ENCODE measurements around the gene ARL14EP. TPM values are rescaled to one million over a fixed set of nuclear protein-coding genes. Genes with fewer than 3 reads are reported as not detected.

ARL14EP gene
- total and polyA plus RNA-seq, 2 donors (not counting 1 experiment from before 2014, with no cell fraction given), result 32.2 to 35.5 TPM

DNA sequence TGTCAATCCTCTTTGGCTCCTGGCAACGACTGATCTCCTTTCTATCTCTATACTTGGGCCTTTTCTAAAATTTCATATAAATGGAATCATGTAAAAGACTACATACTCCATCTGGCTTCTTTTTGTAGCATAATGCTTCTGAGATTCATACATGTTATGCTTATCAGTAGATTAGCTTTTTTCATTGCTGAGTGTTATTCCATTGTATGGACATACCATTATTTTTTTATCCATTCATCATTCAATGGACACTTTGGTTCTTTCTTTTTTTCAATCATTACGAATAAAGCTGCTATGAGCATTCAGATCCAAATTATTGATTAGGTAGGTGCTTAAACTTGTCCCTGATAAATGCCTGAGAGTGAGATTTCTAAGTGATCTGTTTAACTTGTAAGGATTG, 11.7 kb upstream of the ARL14EP start:
- Histone ChIP-seq H3K4me1 (ENCODE audit: control insufficient read depth, extremely low read depth, insufficient read depth, low read length) (no peaks in the 10 kb centered on the region), H3K9ac (ENCODE audit: insufficient read depth, low read length) (no peak overlapping the region)
- DNase-seq (ENCODE audit: low read depth in 2 of 2), result no peak

DNA sequence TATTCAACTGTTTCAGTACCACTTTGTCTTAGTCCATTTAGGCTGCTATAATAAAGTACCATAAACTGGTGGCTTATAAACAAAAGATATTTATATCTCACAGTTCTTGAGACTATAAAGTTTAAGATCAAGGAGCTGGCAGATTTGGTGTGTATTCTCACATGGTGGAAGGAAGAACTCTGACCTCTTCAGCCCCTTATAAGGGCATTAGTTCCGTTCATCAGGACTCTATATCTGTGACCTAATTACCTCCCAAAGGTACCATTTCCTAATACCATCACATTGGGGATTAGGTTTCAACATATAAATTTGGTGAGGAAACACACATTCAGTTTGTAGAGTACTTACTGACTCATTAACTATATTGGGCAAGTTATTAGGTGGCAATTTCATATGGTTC, 10.7 kb upstream of the ARL14EP start:
- Histone ChIP-seq H3K9ac (ENCODE audit: insufficient read depth, low read length) (no peak overlapping the region), H3K4me3 (replicated peaks in 1 of 4; ENCODE audit: control extremely low read depth in 1 of 4, insufficient read depth in 1 of 4, low read depth in 3 of 4, low read length in 4 of 4) (no peak overlapping the region), H3K9me3 (ENCODE audit: control insufficient read depth, insufficient read depth, low read depth, low read length) (no peaks in the 10 kb centered on the region), H2AFZ (ENCODE audit: low read length) (no peak overlapping the region), H3K4me2 (ENCODE audit: extremely low read depth, insufficient read depth, low read length) (no peak overlapping the region), H3K27me3 (ENCODE audit: control insufficient read depth, insufficient read depth, low read length) (no peaks in the 10 kb centered on the region), H4K20me1 (ENCODE audit: control insufficient read depth, extremely low read depth, insufficient read depth, low read length) (no peaks in the 10 kb centered on the region), H3K79me2 (ENCODE audit: control insufficient read depth, insufficient read depth, low read length) (no peaks in the 10 kb centered on the region), H3K27ac (ENCODE audit: insufficient read depth, low read length) (no peak overlapping the region), H3K36me3 (ENCODE audit: control insufficient read depth, insufficient read depth, low read length) (no peaks in the 10 kb centered on the region), H3K4me1 (ENCODE audit: control insufficient read depth, extremely low read depth, insufficient read depth, low read length) (no peaks in the 10 kb centered on the region)
- TF ChIP-seq, protein P1, sequence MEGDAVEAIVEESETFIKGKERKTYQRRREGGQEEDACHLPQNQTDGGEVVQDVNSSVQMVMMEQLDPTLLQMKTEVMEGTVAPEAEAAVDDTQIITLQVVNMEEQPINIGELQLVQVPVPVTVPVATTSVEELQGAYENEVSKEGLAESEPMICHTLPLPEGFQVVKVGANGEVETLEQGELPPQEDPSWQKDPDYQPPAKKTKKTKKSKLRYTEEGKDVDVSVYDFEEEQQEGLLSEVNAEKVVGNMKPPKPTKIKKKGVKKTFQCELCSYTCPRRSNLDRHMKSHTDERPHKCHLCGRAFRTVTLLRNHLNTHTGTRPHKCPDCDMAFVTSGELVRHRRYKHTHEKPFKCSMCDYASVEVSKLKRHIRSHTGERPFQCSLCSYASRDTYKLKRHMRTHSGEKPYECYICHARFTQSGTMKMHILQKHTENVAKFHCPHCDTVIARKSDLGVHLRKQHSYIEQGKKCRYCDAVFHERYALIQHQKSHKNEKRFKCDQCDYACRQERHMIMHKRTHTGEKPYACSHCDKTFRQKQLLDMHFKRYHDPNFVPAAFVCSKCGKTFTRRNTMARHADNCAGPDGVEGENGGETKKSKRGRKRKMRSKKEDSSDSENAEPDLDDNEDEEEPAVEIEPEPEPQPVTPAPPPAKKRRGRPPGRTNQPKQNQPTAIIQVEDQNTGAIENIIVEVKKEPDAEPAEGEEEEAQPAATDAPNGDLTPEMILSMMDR (conservative IDR thresholded peaks at IDR 0.05 in 1 of 2, IDR thresholded peaks at IDR 0.05 in 1 of 2; ENCODE audit: low read depth in 1 of 2, low read length in 2 of 2), result no peak
- no peak for TF ChIP-seq EZH2 (IDR thresholded peaks at IDR 0.05; ENCODE audit: low read length, missing control alignments)
- no peak for DNase-seq (ENCODE audit: low read depth in 2 of 2)

More for the DNA sequence above, 11.7 kb upstream of the ARL14EP start:
- TF ChIP-seq, protein P1 (conservative IDR thresholded peaks at IDR 0.05 in 1 of 2, IDR thresholded peaks at IDR 0.05 in 1 of 2; ENCODE audit: low read depth in 1 of 2, low read length in 2 of 2), result no peak
- no peak for TF ChIP-seq EZH2 (IDR thresholded peaks at IDR 0.05; ENCODE audit: low read length, missing control alignments)
- H3K4me3 ChIP-seq (replicated peaks in 1 of 4; ENCODE audit: control extremely low read depth in 1 of 4, insufficient read depth in 1 of 4, low read depth in 3 of 4, low read length in 4 of 4), result no peak overlapping the region
- no peaks in the 10 kb centered on the region for H3K9me3 ChIP-seq (ENCODE audit: control insufficient read depth, insufficient read depth, low read depth, low read length)
- no peaks in the 10 kb centered on the region for H4K20me1 ChIP-seq (ENCODE audit: control insufficient read depth, extremely low read depth, insufficient read depth, low read length)
- H3K27me3 ChIP-seq (ENCODE audit: control insufficient read depth, insufficient read depth, low read length), result no peaks in the 10 kb centered on the region
- no peaks in the 10 kb centered on the region for H3K36me3 ChIP-seq (ENCODE audit: control insufficient read depth, insufficient read depth, low read length)
- no peaks in the 10 kb centered on the region for H3K79me2 ChIP-seq (ENCODE audit: control insufficient read depth, insufficient read depth, low read length)
- no peak overlapping the region for H3K27ac ChIP-seq (ENCODE audit: insufficient read depth, low read length)
- no peak overlapping the region for H2AFZ ChIP-seq (ENCODE audit: low read length)
- no peak overlapping the region for H3K4me2 ChIP-seq (ENCODE audit: extremely low read depth, insufficient read depth, low read length)

DNA sequence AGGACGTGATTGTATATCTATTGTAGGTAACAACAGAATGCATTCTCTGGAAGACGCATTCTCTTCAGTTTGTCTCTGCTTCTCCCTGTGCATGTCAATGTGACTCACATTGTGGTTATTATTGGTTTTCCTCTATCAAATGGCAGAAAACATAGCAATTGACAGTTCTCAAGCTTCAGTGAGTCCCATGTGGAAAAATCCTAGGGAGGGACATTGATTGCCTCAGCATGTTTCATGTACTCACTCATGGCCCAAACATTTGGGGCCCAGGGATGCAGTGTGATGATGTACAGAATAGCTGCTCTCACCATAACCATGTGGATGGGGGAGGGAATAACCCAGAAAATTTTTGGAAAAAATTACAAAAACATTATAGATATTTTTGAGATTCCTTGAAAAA, 9.3 kb upstream of the ARL14EP start:
- DNase-seq (ENCODE audit: low read depth in 2 of 2), result no peak

More for the DNA sequence above, 9.3 kb upstream of the ARL14EP start:
- Histone ChIP-seq H3K4me2 (ENCODE audit: extremely low read depth, insufficient read depth, low read length) (no peak overlapping the region), H2AFZ (ENCODE audit: low read length) (no peak overlapping the region), H3K79me2 (ENCODE audit: control insufficient read depth, insufficient read depth, low read length) (no peaks in the 10 kb centered on the region), H3K9ac (ENCODE audit: insufficient read depth, low read length) (no peak overlapping the region), H3K27me3 (ENCODE audit: control insufficient read depth, insufficient read depth, low read length) (no peaks in the 10 kb centered on the region), H3K9me3 (ENCODE audit: control insufficient read depth, insufficient read depth, low read depth, low read length) (no peaks in the 10 kb centered on the region), H3K4me1 (ENCODE audit: control insufficient read depth, extremely low read depth, insufficient read depth, low read length) (no peaks in the 10 kb centered on the region), H3K4me3 (replicated peaks in 1 of 4; ENCODE audit: control extremely low read depth in 1 of 4, insufficient read depth in 1 of 4, low read depth in 3 of 4, low read length in 4 of 4) (no peak overlapping the region), H4K20me1 (ENCODE audit: control insufficient read depth, extremely low read depth, insufficient read depth, low read length) (no peaks in the 10 kb centered on the region), H3K36me3 (ENCODE audit: control insufficient read depth, insufficient read depth, low read length) (no peaks in the 10 kb centered on the region), H3K27ac (ENCODE audit: insufficient read depth, low read length) (no peak overlapping the region)
- TF ChIP-seq EZH2 (IDR thresholded peaks at IDR 0.05; ENCODE audit: low read length, missing control alignments), result no peak
- TF ChIP-seq, protein P1 (conservative IDR thresholded peaks at IDR 0.05 in 1 of 2, IDR thresholded peaks at IDR 0.05 in 1 of 2; ENCODE audit: low read depth in 1 of 2, low read length in 2 of 2), result no peak
